ENCODE results near the gene RTTN.

Gene RTTN

DNA sequence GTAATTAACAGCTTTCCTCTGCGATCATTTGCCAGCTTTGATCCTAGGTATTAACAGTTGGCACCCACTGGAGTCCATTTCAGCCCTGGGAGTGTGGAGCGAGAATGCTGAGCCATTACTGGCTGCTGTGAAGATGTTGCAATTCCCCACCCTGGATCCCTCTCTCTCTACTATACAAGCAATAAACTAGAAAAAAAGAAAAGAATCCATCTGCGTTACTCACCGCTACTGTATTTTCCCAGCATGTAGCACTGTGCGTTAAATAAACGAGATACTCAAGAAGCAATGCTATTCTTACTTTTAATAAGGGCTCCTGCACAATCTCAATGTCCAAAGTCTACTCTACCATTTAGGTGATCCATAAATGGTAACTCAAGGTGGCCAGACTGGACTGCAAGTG, 8.5 kb downstream of the RTTN start:
- no peak for DNase-seq

- peak; percentile 17 for DNase-seq
Measured at GRCh38 chr18:70195852-70196434, 9.5 kb downstream of the RTTN start.

GRCh38 chr18:70195014-70195614, 10.4 kb downstream of the RTTN start:
- DNase-seq: no peak

- DNase-seq: peak; percentile 15
Measured at GRCh38 chr18:70194227-70194890, 11.1 kb downstream of the RTTN start.

DNA sequence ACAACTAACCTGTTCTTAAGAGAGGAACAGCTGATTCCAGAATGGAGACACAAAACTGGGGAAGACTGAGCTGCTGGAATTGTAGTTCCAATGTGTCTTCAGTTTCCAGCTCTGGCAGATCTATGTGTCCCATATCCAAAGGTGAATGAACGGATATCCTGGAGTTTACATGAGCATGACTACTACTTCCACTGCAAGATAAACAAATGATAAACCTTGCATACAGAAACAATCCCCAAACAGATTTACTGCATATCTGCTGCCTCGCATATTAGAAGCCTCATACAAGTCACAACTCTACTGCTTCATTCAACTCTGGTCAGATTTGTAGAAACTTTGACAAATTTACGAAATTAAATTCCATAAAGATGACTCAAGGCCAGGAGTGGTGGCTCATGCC, 15.0 kb downstream of the RTTN start:
- DNase-seq: no peak

- no peak for DNase-seq
Measured at GRCh38 chr18:70188113-70188512, 17.4 kb downstream of the RTTN start.

DNA sequence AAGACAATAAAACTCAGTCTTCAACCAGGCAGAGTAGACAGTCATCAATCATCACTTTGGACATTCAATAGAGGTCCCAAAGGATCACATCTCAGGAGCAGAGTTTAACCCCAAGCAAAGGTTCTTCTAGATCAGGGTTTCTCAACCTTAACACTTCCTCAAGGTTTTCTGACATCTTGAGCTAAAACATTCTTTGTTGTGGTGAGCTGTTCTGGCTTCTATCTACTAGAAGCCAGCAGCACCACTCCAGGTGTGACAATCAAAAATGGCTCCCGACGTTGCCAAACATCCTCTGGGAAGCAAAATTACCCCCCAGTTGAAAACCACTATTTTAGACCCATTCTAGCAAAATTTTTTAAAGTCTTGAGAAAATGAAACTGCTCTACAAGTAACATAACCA, 22.0 kb downstream of the RTTN start:
- no peak for DNase-seq

DNA sequence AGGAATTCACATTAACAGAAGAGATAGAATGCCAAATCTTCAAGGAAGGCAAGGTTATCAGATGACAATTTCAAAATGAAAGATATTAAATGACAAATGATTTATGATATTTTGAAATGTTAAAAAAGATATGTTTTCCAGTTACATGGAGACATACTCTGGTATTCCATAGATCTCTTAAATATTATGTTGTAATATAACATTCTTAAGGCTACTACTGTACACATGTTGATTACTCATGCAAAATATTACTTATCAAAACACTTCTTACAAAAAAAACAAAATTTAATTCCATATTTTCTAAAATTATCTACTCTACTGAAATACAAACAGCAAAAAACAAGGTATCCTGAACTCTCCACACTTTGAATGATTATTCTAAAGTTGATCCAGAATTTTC, 22.9 kb downstream of the RTTN start:
- DNase-seq: no peak

GRCh38 chr18:70181725-70182124, 23.8 kb downstream of the RTTN start:
- no peak for DNase-seq

DNA sequence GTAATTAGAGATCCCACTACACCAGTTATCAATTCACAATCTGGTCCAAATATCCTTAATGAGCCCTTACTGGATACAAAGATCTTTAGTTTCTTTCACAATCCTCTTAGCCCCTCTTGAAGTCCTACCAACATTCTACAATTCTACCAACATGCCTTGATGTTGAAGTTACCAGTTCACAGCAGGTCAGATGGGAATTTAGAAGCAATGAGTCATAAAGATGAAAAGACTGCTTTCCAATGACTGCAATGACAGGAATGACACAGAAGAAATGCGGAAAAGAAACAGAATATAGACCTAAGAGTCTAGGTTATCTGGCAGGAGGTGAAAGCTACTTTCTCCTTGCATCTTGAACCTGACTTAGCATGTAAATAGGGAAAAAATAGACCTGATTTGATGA, 24.5 kb downstream of the RTTN start:
- no peak for DNase-seq

DNA sequence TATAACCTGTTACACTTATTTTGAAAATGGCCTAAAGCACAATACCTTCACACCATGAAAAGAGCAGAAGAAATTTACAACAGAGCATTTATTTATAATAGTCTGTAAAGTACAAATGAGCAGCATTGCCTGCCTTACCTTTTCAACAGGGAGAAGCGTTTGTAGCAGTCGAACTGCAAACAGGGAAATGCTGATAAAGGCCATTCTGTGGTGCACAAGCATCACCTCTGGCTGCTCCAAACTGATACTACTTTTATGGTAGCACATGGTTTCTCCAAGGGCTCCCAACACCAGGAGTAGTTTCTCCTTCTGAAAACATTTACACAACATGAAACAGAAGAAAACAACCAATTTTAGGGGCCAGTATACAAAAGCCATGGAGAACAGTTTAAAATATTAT, 28.9 kb downstream of the RTTN start:
- DNase-seq: no peak

DNA sequence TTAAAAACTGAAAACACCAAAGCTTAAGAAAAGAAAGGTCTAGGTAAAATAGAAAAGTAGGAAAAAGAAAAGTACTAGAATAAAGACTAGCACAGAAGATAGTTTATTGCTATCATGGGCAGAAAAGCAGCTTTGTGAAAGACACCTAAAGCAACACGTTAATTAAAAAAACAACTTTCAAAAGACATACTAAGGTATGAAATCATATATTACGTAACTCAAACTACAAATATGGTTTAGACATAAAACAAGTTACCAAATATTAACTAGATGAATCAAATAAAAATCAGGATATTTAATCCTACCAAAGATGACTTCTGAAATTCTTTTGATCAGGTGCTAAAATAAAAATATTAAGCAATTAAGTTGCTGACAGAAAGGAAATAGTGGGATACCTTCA, 30.3 kb downstream of the RTTN start:
- no peak for DNase-seq

GRCh38 chr18:70172225-70172624, 33.3 kb downstream of the RTTN start:
- no peak for DNase-seq

DNA sequence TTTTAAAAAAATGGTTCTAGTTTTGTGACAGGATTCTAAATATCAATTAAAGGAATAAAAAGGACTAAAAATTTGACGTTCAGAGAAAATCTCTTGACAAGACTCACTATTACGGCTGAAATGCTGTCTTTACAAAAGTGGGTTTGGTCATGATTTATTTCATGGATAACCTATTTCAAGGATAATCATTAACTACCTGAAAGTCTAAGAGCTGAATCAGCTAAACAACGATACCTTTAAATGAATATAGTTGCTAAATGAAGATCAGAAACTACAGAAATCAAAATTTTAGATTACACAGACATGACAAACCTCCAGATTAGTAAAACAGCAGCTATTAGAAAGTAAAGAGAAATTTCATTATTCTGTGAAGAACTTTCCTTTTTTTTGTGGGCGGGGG, 35.7 kb downstream of the RTTN start:
- DNase-seq: no peak

GRCh38 chr18:70166668-70167067, 38.8 kb downstream of the RTTN start:
- DNase-seq: no peak

GRCh38 chr18:70165936-70166335, 39.6 kb downstream of the RTTN start:
- DNase-seq: no peak

DNA sequence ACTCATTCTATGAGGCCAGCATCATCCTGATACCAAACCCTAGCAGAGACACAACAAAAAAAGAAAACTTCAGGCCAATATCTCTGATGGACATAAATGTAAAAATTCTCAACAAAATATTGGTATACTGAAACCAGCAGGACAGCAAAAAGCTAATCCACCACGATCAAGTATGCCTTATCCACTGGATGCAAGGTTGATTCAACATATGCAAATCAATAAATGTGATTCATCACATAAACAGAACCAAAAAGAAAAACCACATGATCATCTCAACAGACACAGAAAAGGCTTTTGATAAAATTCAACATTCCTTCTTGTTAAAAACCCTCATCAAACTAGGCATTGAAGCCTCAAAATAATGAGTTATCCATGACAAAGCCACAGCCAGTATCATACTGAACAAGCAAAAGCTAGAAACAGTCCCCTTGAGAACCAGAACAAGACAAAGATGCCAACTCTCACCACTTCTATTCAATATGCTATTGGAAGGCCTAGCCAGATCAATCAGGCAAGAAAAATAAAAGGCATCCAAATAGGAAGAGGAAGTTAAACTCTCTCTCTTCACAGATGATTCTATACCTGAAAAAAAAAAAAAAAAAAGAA, 45.3 kb downstream of the RTTN start:
- DNase-seq: no peak

- no peak for DNase-seq
Measured at GRCh38 chr18:70158992-70159717, 46.3 kb downstream of the RTTN start.

DNA sequence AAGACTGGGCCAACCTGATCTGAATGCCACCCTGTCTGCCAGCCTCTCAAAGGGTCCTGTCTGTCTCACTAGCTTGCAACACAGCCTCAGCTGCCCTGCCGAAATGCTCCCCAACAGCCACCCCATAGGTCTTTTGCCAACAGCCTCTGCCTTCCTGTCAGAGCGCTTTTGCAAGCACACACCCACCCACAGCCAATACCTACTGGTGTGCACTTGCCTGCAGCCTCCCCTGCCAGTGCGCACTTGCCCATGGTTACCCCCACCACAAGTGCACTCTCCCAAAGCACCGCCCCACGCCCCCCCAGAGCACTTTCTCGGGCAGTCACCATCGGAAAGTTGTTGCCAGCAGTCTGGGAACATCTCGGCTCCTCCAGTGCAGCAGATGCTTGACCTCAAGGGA, 48.6 kb downstream of the RTTN start:
- no peak for DNase-seq

DNA sequence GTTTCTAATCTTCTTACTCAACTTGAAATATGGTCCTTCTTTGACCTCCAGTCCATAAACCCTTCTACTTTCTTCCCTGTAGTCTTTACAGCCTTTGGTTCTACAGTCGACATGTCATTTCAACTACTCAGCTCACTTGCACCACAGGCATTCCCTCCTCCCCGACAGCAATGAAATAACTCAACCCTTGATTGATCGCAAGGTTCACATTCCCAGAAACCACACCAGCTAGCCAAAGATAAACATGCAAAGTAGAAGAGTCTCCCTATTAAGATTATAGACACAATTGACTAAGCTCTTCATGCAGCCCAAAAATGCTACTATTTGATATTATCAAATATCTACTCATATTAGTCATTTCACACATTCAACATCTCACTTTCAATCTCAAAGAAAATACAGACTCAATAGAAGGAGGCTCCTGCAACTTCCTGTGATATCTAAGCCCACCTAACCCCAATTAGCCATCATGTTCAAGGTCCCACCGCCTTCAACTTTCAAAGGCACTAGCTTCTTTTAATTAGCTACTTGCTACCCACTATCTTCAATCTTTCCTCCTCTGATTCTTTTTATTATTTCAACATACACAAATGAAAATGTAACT, 50.8 kb downstream of the RTTN start:
- no peak for DNase-seq

DNA sequence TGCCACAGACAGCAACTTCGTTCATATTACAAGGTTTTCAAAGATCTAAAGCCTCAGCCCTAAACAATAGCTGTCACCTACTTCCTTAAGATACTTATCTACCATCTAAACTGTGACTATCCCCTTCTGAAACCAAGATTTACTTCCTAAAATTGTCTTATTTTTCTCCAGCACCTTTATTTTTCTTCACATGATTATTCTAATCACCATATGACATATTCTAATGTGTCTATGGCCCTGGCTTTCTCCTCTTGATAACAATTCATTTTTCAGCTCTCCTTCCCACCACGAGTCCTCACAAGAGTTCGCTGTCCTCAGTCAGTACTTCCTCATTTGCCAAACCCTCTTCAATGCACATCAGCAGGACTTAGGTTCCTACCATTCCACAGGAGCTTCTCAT, 53.9 kb downstream of the RTTN start:
- DNase-seq: no peak

- DNase-seq: no peak
Measured at GRCh38 chr18:70149616-70150301, 55.7 kb downstream of the RTTN start.

GRCh38 chr18:70149156-70149555, 56.3 kb downstream of the RTTN start:
- DNase-seq: no peak

Measured in stimulated activated CD4-positive, alpha-beta T cell treated with anti-CD3 and anti-CD28 coated beads, Interleukin-4, amount 100 ng/mL, for 24 hours (primary cell).